ENCODE results near the gene RAP1GAP2.
"Not testable (repeated sequence)": the region's sequence is repeated elsewhere in the genome, so short reads cannot be mapped to it uniquely, and the experiment has no call there.

The RAP1GAP2 gene

DNA sequence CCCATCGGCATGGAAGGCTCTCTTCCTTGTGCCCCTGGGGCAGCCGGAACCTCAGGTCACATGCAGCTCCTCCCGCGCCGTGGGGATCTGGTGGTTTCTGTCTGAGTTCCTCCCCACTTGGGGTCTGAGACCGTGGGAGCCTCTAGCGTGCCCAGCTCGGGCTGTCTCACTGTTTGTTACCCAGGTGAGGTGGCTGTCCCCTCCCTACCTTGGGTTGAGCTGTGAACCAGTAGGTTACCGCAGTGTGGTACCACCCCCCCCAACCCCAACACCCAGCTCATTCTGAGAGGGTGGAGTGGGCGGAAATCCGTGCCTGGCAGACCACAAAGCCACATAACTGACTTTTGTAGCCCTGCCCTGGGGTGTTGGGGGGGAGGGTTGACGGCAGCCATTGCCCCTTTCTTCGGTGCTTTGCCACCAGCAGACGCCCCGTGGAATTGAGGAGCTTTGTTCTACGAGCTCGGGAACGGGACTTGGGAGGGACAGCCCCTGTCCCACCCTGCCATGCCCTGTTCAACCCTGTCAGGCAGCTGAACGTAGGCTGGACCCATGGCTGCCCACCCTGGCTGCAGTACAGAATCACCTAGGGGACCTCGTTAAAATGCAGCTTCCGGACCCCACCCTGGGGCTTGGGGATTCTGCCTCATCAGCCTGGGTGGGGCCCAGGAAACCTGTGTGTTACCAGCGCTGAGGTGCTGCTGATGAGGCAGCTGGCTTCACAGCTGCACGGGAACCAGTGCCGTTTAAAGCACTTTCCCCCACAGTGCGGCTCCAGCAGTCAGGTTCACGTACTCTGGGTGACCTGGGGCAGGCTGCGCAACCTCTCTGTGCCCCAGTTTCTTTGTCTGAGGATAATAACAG, 18.5 kb downstream of the RAP1GAP2 start:
- DNase-seq (ENCODE audit: low read depth, low spot score): peak; percentile 36

DNA sequence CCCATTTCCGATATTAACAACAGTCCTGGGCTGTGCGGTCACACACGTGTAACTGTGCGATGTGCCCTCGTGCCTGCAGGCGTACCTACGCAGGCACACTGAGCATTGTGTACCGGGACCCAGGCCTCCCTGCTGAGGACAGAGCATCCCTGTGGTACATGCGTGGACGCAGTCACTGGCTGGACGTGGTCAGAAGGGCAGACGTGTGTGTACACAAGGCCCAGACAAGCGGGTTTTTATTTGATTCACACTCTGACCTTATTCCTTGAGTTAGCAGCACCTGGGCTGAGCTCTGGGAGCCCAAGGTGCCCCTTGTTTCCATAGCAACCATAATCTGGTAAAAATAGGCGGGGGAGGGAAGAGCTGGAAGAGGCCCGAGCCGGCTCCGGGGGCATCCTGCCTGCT, 19.5 kb downstream of the RAP1GAP2 start:
- DNase-seq (ENCODE audit: low read depth, low spot score): peak; percentile 30

- DNase-seq (ENCODE audit: low read depth, low spot score): no peak
Measured at GRCh38 chr17:2816688-2817087, 20.4 kb downstream of the RAP1GAP2 start.

GRCh38 chr17:2819294-2819693, 23.1 kb downstream of the RAP1GAP2 start:
- not testable (repeated sequence) for DNase-seq (ENCODE audit: low read depth, low spot score)

DNA sequence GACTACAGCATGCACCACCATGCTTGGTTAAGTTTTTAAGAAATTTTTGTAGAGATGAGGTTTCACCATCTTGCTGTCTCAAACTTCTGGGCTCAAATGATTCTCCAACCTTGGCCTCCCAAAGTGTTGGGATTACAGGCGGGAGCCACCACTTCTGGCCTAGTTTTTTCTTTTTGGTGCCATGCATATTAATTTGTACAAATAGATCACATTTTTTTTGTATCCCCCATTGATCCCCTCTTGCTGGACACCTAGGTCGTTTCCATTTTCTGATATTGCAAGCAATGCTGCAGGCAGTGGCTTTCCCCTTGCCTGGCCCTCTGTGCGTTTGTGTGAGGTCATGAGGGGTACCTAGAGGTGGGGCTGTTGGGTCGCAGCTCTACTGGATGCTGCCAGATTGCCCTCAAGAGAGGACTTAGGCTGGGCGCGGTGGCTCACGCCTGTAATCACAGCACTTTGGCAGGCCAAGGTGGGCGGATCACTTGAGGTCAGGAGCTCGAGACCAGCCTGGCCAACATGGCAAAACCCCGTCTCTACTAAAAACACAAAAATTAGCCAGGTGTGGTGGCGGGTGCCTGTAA, 23.8 kb downstream of the RAP1GAP2 start:
- DNase-seq (ENCODE audit: low read depth, low spot score): no peak

- no peak for DNase-seq (ENCODE audit: low read depth, low spot score)
Measured at GRCh38 chr17:2821868-2822267, 25.6 kb downstream of the RAP1GAP2 start.

DNA sequence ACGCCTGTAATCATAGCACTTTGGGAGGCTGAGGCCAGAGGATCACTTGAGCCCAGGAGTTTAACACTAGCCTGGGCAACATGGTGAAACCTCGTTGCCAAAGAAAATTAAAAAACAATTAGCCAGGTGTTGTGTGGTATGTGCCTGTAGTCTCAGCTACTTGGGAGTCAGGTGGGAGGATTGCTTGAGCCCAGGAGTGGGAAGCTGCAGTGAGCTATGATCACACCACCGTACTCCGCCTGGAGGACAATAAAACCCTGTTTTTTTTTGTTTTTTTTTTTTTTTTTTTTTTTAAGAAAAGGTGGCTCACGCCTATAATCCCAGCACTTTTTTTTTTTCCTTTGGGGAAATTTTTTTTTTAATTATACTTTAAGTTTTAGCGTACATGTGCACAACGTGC, 26.1 kb downstream of the RAP1GAP2 start:
- DNase-seq (ENCODE audit: low read depth, low spot score): no peak

DNA sequence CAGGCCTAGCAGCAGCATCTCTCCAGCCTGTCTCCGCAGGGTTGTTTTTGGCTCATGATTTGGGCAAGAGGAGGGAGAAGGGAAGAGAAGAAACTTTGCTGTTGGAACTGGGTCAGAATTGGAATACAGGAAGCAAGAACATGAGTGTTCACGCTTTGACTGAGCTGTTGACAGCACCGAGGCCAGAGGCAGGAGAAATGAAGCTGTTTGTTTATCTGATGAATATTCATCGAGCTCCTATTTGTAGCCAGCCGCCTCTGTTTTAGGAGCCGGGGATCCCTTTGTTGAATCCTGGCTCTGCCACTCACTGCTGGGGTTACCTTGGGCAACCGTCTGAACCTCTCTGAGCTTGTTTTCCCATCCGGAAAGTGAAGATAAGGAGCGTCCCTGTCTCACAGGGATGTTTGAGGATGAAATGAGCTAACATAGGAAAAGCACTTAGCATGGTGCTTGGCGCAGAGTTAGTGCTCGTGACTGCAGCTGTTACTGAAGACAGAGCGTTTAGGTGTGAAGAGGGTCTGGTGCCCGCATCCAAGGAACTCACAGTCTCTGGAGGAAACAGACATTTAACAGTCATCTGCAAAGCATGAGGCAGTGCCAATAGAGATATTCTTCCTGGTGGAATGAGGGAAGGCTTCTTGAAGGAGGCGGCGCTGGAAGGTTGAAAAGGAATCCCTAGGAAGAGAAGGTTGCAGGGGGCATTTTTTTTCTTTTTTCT, 29.2 kb downstream of the RAP1GAP2 start:
- no peak for DNase-seq (ENCODE audit: low read depth, low spot score)

DNA sequence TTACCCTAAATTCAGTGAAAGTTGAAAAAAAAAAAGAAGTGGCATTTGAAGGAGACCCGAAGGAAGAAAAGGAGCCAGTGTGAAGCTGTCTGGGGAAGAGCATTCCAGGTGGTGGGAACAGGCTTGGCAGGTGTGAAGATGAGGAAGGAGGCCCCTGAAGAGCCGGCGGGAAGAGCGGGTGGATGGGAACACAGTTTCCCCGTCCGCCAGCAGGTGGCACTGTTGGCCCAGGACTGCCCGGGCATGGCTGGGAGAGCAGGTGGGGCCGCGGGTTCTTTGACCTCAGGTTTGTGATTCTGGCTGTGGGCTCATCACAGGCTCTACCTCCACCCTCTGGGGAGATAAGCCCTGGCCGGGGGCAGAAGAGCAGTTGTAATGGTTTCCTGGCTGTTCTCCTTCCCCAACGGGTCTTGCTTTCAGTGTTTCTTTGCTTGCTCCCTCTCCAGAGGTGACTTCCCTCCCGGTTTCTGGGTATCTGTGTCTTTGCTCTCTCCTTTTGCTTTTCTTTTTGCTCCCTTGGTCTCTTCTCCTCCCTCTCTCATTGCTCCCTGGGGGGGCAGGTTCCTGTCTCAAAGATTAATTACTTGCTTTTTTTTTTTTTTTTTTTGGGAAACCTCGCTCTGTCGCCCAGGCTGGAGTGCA, 32.3 kb downstream of the RAP1GAP2 start:
- DNase-seq (ENCODE audit: low read depth, low spot score): peak; percentile 73

DNA sequence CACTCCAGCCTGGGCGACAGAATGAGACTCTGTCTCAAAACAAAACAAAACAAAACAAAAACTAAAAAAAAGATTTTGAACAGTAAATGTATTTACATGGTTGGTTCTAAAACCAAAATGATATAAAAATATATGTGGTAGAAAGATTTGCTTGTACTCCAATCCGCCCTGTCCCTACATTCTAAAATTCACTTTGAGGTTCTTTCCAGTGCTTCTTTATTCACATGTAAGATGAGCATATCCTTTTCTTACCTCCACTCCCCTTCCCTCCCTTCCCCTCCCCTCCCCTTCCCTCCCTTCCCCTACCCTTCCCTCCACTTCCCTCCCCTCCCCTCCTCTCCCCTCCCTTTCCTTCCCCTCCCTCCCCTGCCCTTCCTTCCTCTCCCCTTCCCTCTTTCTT, 34.4 kb downstream of the RAP1GAP2 start:
- no peak for DNase-seq (ENCODE audit: low read depth, low spot score)

GRCh38 chr17:2835780-2836179, 39.5 kb downstream of the RAP1GAP2 start:
- no peak for DNase-seq (ENCODE audit: low read depth, low spot score)

- DNase-seq (ENCODE audit: low read depth, low spot score): no peak
Measured at GRCh38 chr17:2837147-2837561, 40.9 kb downstream of the RAP1GAP2 start.

- DNase-seq (ENCODE audit: low read depth, low spot score): no peak
Measured at GRCh38 chr17:2841606-2842005, 45.4 kb downstream of the RAP1GAP2 start.

GRCh38 chr17:2842464-2842863, 46.2 kb downstream of the RAP1GAP2 start:
- no peak for DNase-seq (ENCODE audit: low read depth, low spot score)

DNA sequence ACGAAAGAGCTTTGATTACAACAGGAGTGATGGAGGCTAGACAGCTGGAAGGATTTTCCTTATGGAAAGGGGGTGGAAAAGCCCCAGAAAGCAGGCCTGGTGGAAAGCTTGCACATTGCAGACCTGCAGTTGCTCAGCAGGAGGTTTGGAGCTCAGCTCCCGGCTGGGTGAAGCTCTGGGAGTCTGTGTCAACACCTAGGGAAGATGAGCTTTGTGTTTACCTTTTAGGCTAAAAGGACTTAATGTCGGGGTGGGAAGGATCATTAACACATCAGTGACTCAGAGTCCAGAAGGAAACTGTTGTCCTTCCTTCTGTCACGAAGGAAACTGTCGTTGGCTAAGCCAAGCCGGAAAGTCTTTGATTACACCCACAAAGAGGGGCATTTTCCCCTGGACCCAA, 48.2 kb downstream of the RAP1GAP2 start:
- DNase-seq (ENCODE audit: low read depth, low spot score): no peak

DNA sequence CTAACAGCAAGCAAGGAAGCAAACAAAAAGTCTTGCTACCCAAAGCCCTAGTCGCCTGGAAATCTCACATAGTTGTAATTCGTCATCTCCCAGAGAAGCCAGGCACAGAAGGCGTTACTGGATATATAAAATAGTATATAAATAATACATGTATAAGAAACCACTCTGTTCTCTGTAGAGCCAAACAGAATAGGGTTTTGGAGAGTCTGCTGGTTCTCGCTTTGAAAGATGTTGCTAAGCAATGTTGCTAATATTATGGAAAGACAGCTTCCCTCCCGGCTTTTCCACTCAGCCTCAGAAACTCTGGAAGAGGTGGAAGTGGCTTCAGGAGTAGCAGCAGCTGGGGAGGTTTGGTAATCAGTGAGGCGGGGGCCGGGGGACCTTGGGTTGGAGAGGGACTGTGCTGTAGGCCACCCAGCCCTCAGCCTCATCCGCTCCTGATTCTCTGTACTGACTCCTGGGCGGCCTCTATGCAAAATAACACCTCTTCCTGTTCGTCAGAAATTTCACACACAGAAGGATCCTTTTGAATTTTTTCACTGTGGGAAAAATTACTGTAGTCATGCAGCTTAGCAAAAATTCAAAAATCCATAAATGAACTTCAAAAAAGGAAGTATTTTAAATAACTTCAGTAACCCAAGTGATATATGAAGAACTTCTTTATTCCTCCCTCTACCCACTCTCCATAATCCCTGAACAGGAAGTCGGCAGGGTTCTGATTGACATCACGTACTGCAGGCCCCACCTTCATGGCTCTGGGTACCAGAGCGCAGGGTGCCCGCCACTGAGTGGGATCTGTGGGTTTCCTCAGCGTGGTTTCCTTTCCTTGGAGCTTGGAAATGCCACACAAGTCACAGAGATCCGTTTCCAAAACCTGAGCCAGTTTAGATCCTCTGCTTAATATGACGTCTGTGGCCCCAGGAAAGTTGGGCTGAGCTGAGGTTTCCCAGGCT, 51.4 kb downstream of the RAP1GAP2 start:
- DNase-seq (ENCODE audit: low read depth, low spot score): no peak

DNA sequence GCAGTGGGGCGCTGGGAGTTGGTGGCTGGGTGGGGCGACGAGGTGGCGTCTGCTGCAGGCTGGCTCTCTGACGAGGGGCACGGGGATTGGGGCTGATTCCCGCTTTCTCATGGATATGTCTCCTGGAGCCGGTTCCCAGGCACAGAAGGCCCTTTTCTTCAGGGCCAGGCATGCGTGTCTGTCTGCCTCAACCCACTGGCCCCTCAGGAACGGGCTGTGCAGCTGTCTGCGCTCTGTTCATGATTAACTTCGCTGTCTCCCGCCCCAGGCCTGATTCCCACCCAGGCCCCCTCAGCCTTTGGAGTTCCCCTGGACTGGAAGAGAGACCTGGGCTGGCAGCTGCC, 53.1 kb downstream of the RAP1GAP2 start:
- DNase-seq (ENCODE audit: low read depth, low spot score): no peak

DNA sequence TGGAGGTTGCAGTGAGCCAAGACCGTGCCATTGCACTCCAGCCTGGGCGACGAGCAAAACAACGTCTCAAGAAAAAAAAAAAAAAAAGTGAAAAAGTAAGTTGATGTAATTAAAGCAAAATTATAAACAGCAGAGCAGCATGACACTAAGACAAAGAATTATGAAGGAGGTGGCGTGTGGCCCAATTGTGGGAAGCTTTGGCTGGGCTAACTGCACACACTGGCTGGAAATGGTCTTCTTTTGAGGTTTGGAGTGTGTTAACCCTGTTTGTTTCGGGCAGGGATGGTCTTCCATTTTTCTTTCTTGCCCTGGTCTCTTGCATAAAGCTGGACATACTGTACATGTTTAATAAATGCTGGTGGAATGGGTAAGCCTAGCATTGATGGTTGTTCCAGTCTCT, 54.8 kb downstream of the RAP1GAP2 start:
- DNase-seq (ENCODE audit: low read depth, low spot score): no peak

DNA sequence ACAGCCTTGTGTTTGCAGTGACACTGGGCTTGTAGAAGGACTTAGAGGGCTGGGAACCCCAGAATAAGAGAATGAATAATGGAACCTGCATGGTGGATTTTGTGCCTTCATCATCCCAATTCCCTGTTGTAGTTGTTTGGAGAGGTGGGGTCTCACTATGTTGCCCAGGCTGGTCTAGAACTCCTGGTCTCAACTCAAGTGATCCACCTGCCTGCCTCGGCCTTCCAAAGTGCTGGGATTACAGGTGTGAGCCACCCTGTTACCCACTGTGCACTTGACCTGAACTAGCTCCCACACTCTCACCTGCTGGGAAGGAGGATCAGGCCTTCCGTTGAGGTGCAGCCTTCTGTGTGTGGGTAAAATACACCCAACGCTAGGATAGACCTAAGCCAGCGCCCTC, 55.4 kb downstream of the RAP1GAP2 start:
- DNase-seq (ENCODE audit: low read depth, low spot score): no peak

DNA sequence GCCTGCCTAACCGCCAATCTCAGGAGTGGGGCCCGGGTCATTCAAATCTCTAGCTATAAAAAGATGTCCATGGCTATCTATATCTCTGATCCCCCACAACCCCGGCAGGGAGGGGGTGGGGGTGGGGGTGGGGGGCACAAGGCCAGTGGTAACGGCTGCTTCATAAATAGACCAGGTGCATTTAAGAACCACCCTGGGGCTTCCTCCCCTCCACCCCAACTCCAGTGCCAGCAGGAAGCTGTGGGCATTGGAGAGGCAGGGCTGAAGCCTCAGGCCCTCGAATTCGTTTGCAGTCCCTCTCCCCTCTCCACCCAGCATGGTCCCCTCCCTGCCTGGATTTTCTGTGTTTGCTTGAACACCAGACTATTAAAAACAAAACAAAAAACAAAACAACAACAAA, 56.0 kb downstream of the RAP1GAP2 start:
- no peak for DNase-seq (ENCODE audit: low read depth, low spot score)

DNA sequence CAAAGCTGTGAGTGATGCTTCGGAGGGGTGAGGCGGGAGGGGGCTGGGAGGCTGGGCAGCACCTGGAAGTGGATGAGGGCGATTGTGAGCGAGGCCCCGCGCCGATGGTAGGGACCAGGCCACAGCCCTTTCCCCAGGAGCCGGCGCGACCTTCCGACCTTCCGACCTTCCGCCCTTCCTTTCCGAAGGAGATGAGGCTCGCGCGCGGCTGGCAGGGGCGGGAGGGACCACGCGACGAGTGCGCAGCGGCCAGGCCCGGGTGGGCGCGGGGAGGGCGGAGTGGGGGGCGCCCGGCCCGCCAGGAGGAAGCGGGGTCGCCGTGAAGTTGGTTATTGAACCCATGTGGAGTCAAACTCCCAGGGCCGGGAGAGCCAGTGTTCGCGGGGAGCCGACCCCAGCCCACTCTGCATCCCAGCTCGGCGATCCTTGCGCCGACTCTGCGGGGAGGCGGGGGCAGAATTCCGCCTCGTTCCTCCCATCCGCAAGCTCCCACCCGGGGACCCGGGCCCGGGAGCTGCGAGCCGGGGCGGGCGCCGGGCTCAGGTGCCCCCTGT, 56.6 kb downstream of the RAP1GAP2 start:
- DNase-seq (ENCODE audit: low read depth, low spot score): no peak
